ENCODE data around the gene IGSF3.

DNA sequence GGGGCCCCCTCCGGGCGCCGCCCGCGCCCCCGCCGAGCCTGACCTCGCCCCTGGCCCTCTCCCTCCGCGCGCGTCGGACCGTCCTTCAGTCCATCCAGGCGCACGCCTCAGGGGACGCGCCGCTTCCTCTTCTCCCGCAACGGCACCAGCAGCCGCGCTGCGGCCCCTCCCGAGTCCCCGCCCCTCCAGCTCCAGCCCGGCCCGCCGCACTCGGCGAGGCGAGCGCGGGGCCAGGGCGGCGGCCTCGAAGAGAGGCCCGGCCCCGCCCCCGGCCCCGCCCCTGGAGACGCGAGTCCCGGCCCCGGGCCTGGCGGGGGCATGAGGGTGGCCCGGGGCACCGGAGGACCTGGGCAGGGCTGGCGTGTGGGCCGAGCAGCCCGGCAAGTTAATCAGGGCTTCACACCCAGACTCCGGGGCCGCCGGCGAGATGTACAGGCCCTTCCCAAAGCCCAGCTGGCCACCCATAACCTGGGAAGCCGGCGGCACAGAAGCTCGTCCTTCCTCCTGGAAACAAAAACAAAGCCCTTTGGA, at the start of gene IGSF3:
- no peak for TF ChIP-seq ZNF274 (IDR thresholded peaks at IDR 0.05; ENCODE audit: low read depth, low read length)
- TF ChIP-seq SUZ12 (IDR thresholded peaks at IDR 0.05; ENCODE audit: extremely low read depth, insufficient read depth, insufficient read length) = no peak

Data from NT2/D1 (cell line).